Natural killer cell (primary cell): ENCODE measurements around the gene EGFL8. TPM values are rescaled to one million over a fixed set of nuclear protein-coding genes. Genes with fewer than 3 reads are reported as not detected.

Experiments
- ATAC-seq, 3 donors: fragments of 150-1000 bp in 2 of 3; fragments of 200-7000 bp in 1 of 3; cut with Tn5 transposase; 1 replicate in 1 of 3; 2 replicates in 2 of 3; pipeline ENCODE4 v1.10.0; 2021; ENCODE audit warnings: mild to moderate bottlenecking in 2 of 3, moderate library complexity in 2 of 3
- DNase-seq, 2 donors: peaks; one replicate each; pipeline versions ENCODE4 v3.0.0 to v3.0.0-alpha.2; 2013 to 2021; ENCODE audit warnings: mixed read lengths in 1 of 2
- H3K27ac ChIP-seq: one replicate; pipeline ENCODE4 v1.5.1; 2013; ENCODE audit warnings: mild to moderate bottlenecking, low read length
- H3K27me3 ChIP-seq: one replicate; pipeline ENCODE4 v1.6.1; 2013; ENCODE audit warnings: low read length; ENCODE audit not compliant: control insufficient read depth, insufficient read depth
- H3K36me3 ChIP-seq: one replicate; pipeline ENCODE4 v1.6.1; 2013; ENCODE audit warnings: low read length; ENCODE audit not compliant: control insufficient read depth, insufficient read depth
- H3K4me1 ChIP-seq: one replicate; pipeline ENCODE4 v1.6.1; 2013; ENCODE audit warnings: low read length; ENCODE audit not compliant: control insufficient read depth, insufficient read depth
- H3K4me3 ChIP-seq: one replicate; pipeline ENCODE4 v1.5.1; 2013; ENCODE audit warnings: low read length
- H3K9me3 ChIP-seq: one replicate; pipeline ENCODE4 v1.6.1; 2013; ENCODE audit warnings: low read length; ENCODE audit not compliant: control insufficient read depth, insufficient read depth
- H3K27ac Mint-ChIP-seq, 2 donors: one replicate each; pipeline ENCODE4 v1.8.0; 2022; ENCODE audit warnings: mild to moderate bottlenecking in 2 of 2, mixed read lengths in 2 of 2, moderate library complexity in 1 of 2
- H3K27me3 Mint-ChIP-seq, 2 donors: one replicate each; pipeline ENCODE4 v1.8.0; 2022; ENCODE audit warnings: low read depth in 2 of 2, mixed read lengths in 2 of 2
- H3K36me3 Mint-ChIP-seq: one replicate; pipeline ENCODE4 v1.8.0; 2022; ENCODE audit warnings: mixed read lengths
- H3K4me1 Mint-ChIP-seq, 2 donors: one replicate each; pipeline ENCODE4 v1.8.0; 2022; ENCODE audit warnings: mixed read lengths in 2 of 2
- H3K4me3 Mint-ChIP-seq: one replicate; pipeline ENCODE4 v1.8.0; 2022; ENCODE audit warnings: mild to moderate bottlenecking, moderate library complexity, mixed read lengths
- H3K9me3 Mint-ChIP-seq, 2 donors: one replicate each; pipeline ENCODE4 v1.8.0; 2022; ENCODE audit warnings: mixed read lengths in 2 of 2
- WGBS: methylation state at CpG from one replicate; pipeline ENCODE4 v1.1.7; 2013; ENCODE audit warnings: missing lambda C conversion rate; ENCODE audit not compliant: insufficient coverage; 5-methylcytosine and 5-hydroxymethylcytosine counted together
- intact Hi-C: fragments of 100-400 bp; cut with micrococcal nuclease; formaldehyde crosslinking; loops from one replicate; pipeline ENCODE4 v1.14.2; 2022
- total RNA-seq, 4 donors: library from RNA; stranded (reverse); fragments of 120-200 nt in 1 of 4; gene quantifications; one replicate each; pipeline versions ENCODE4 v1.2.3 to v1.2.4, GENCODE V29; 2013 to 2022
- TF ChIP-seq, protein P1 (sequence below): fragments of 200-600 bp; IDR thresholded peaks from one replicate; pipeline ENCODE4 v1.8.0; 2022; ENCODE audit warnings: antibody characterized with exemption

The EGFL8 gene
- total RNA-seq, 3 donors from 2014 or later (not counting 1 experiment from before 2014, with no cell fraction given) = 18.2 to 22.9 (median 20.1) TPM

DNA sequence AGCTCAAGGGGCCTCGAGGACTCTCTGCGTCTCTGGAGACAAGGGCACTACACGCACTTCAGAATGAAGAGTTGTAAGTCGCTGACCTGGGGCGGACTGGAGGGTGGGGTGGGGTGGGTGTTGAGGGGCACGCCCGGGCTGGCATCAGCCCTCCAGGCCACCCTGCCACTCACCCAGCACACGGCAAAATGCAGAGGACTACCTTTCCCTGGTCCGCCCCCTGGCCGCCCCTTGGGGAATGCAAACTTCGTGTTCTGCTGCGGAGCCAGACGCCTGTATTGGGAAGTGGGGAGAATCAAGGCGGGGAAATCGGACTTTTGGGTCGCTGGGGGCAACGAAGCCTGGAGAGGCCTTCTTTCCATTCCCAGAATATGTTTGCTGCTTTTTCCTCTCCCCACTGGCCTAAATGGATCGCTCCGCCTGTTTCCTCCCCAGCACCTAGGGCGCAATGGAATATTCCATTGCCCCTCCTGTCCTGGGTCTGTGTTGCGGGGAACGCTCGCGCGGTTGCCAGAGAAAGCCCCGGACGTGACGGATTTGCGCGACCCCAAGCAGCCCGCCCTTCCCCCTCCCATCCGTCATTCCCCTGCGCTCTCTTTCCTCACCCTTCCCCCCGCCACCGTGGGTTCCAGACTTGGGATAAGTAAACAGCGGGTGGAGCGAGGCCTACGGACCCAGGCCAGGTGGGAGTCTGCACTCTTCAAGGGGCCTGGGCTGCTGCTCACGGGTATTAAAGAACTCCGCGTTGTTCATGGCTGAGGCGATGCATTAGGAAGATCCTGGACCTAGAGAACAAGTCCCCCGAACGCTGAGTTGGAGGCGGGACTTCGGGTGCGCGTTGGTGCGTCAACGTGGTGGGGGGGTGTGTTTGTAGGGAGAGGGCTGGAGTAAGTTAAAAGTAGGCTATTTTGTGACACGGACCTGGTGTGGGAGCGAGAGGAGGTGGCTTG lies 10.6 kb upstream of the EGFL8 start, which contains the start of gene PPT2:
Gene PPT2, plus strand, starts transcription at position 578 of the 950 bp plus-strand sequence. CDS start 454 bp downstream, outside the sequence.
- peaks cover 10 to 19% of the 10 kb centered on the region in 2 donors for H3K27me3 Mint-ChIP-seq
- 6% methylated on average over 52 of the region's 52 CpGs for WGBS
- peak; percentile 74 to 90 for DNase-seq
- peaks cover 38 to 49% of the 10 kb centered on the region in 2 donors for H3K4me1 Mint-ChIP-seq
- peaks cover 6% of the 10 kb centered on the region for H3K36me3 Mint-ChIP-seq
- H3K9me3 ChIP-seq = no peaks in the 10 kb centered on the region
- H3K9me3 Mint-ChIP-seq = no peaks in the 10 kb centered on the region
- peaks cover 12% of the 10 kb centered on the region for H3K27me3 ChIP-seq
- ATAC-seq = peak; percentile 74 to 84 (median 78)
- peak within 1 kb of the TSS; percentile 90 to 98 for H3K27ac Mint-ChIP-seq
- H3K4me1 ChIP-seq = peaks cover 37% of the 10 kb centered on the region
- TF ChIP-seq, protein P1, sequence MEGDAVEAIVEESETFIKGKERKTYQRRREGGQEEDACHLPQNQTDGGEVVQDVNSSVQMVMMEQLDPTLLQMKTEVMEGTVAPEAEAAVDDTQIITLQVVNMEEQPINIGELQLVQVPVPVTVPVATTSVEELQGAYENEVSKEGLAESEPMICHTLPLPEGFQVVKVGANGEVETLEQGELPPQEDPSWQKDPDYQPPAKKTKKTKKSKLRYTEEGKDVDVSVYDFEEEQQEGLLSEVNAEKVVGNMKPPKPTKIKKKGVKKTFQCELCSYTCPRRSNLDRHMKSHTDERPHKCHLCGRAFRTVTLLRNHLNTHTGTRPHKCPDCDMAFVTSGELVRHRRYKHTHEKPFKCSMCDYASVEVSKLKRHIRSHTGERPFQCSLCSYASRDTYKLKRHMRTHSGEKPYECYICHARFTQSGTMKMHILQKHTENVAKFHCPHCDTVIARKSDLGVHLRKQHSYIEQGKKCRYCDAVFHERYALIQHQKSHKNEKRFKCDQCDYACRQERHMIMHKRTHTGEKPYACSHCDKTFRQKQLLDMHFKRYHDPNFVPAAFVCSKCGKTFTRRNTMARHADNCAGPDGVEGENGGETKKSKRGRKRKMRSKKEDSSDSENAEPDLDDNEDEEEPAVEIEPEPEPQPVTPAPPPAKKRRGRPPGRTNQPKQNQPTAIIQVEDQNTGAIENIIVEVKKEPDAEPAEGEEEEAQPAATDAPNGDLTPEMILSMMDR = no peak
- H3K27ac ChIP-seq = peak within 1 kb of the TSS; percentile 68
- peak within 1 kb of the TSS; percentile 96 for H3K4me3 Mint-ChIP-seq
- H3K36me3 ChIP-seq = peaks cover 9% of the 10 kb centered on the region
- peak within 1 kb of the TSS; percentile 68 for H3K4me3 ChIP-seq
- intact Hi-C loops = loop anchor here (1.0 to 2.0 kb wide), 5 partner anchors 24 to 67 kb away; partner anchors contain the start of genes FKBPL and RNF5

DNA sequence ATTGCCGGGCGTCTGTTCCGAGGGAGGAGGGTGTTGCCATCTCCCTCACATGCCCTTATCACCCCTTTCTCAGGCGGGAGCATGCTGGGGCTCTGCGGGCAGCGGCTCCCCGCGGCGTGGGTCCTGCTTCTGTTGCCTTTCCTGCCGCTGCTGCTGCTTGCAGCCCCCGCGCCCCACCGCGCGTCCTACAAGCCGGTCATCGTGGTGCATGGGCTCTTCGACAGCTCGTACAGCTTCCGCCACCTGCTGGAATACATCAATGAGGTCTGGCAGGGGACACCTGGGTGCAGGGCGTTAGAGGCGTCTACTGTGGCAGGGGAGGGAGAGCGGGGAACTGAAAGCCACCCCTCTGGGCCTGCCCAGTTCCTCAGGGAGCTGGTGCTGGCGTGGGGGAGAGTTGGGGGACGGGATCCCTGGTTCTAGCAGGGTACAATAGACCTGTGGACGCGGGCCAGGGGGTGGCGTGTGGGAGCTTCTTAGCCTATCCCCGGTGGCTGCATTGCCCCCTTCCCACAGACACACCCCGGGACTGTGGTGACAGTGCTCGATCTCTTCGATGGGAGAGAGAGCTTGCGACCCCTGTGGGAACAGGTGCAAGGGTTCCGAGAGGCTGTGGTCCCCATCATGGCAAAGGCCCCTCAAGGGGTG lies 9.8 kb upstream of the EGFL8 start:
- Histone ChIP-seq H3K9me3 (no peaks in the 10 kb centered on the region), H3K27me3 (peaks cover 8% of the 10 kb centered on the region), H3K36me3 (peaks cover 9% of the 10 kb centered on the region), H3K4me1 (peaks cover 29% of the 10 kb centered on the region), H3K4me3 (peak overlapping the region; percentile 68), H3K27ac (peak overlapping the region; percentile 68)
- DNase-seq (peak; percentile 61 to 83), ATAC-seq (peak; percentile 67 to 82 (median 73))
- peaks cover 6% of the 10 kb centered on the region for H3K36me3 Mint-ChIP-seq
- peak overlapping the region; percentile 96 for H3K4me3 Mint-ChIP-seq
- intact Hi-C loops = loop anchor here (1.0 to 2.0 kb wide), 5 partner anchors 24 to 68 kb away; partner anchors contain the start of genes FKBPL and RNF5
- H3K27me3 Mint-ChIP-seq = peaks cover 8 to 15% of the 10 kb centered on the region in 2 donors
- peaks cover 35 to 45% of the 10 kb centered on the region in 2 donors for H3K4me1 Mint-ChIP-seq
- WGBS = 3% methylated on average over 34 of the region's 34 CpGs
- peak overlapping the region; percentile 90 to 98 for H3K27ac Mint-ChIP-seq
- TF ChIP-seq, protein P1 = peak; percentile 59
- no peaks in the 10 kb centered on the region for H3K9me3 Mint-ChIP-seq

DNA sequence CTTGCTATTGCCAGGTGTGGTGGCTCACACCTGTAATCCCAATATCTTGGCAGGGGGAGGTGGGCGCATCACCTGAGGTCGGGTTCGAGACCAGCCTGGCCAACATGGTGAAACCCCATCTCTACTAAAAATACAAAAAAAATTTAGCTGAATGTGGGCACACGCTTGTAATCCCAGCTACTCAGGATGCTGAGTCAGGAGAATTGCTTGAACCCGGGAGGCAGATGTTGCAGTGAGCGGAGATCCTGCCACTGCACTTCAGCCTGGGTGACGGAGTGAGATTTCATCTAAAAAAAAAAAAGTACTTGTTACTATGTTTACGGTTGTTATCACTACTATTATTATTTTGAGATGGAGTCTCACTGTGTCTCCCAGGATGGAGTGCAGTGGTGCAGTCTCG lies 7.5 kb upstream of the EGFL8 start:
- TF ChIP-seq, protein P1 = no peak
- DNase-seq (no peak), ATAC-seq (no peak)
- H3K27me3 ChIP-seq = no peaks in the 10 kb centered on the region
- H3K36me3 ChIP-seq = peaks cover 9% of the 10 kb centered on the region
- WGBS = 93% methylated on average over 9 of the region's 9 CpGs
- peaks cover 28% of the 10 kb centered on the region for H3K4me1 ChIP-seq
- H3K27ac Mint-ChIP-seq = no peak overlapping the region
- H3K4me1 Mint-ChIP-seq = peaks cover 29% of the 10 kb centered on the region in 2 donors
- no peaks in the 10 kb centered on the region for H3K9me3 Mint-ChIP-seq
- intact Hi-C loops = no loop called here
- H3K27ac ChIP-seq = no peak overlapping the region
- no peak overlapping the region for H3K4me3 ChIP-seq
- no peak overlapping the region for H3K4me3 Mint-ChIP-seq
- peaks cover 6% of the 10 kb centered on the region for H3K36me3 Mint-ChIP-seq
- H3K9me3 ChIP-seq = no peaks in the 10 kb centered on the region
- H3K27me3 Mint-ChIP-seq = no peaks in the 10 kb centered on the region
